GM23248 (cell line): ENCODE results near the gene AJM1.

ENCODE experiments used
- EZH2 ChIP-seq: fragments of 200-600 bp; sonication (generic); IDR thresholded peaks from 2 replicates; pipeline ENCODE4 v1.6.1; 2018; ENCODE audit warnings: antibody characterized with exemption, mild to moderate bottlenecking; ENCODE audit not compliant: insufficient read depth, poor library complexity, severe bottlenecking
- EZH2phosphoT487 ChIP-seq: fragments of 200-600 bp; sonication (generic); IDR thresholded peaks from 2 replicates; pipeline ENCODE4 v1.6.1; 2018; ENCODE audit warnings: antibody characterized with exemption, moderate library complexity, mild to moderate bottlenecking, low read depth; ENCODE audit not compliant: insufficient read depth

- TF ChIP-seq EZH2, result no peak
- TF ChIP-seq EZH2phosphoT487, result no peak
Observed at GRCh38 chr9:136867917-136868316, 25.6 kb downstream of the AJM1 start.
